Common myeloid progenitor, CD34-positive (primary cell): ENCODE data around the gene TNIK.

Source experiments
- CTCF ChIA-PET: fragments of 350-600 bp; sonication (Branson Sonifier 250); formaldehyde crosslinking; loops from one replicate; lab custom pipeline; 2021; ENCODE audit warnings: antibody characterized with exemption; lab: Charles Lee
- POLR2A ChIA-PET: fragments of 350-600 bp; sonication (Branson Sonifier 250); formaldehyde crosslinking; loops from one replicate; lab custom pipeline; 2021; ENCODE audit warnings: antibody characterized with exemption; lab: Charles Lee
- DNase-seq, 3 donors: peaks; one replicate each; pipeline versions ENCODE4 v3.0.0 to v3.0.0-alpha.2; 2013
- H3K27ac ChIP-seq, 2 experiments: 1 replicate in 1 of 2; 2 replicates in 1 of 2; pipeline ENCODE4 v1.7.0; 2013; ENCODE audit warnings: inconsistent platforms in 2 of 2, low read length in 2 of 2, mild to moderate bottlenecking in 2 of 2, low read depth in 1 of 2, moderate library complexity in 1 of 2; ENCODE audit not compliant: severe bottlenecking in 2 of 2, insufficient read depth in 1 of 2, poor library complexity in 1 of 2
- H3K27me3 ChIP-seq, 5 experiments: replicated peaks in 2 of 5; 1 replicate in 3 of 5; 2 replicates in 2 of 5; pipeline versions ENCODE4 v1.6.1 to v1.7.0; 2013; ENCODE audit warnings: low read length in 4 of 5, mild to moderate bottlenecking in 2 of 5, moderate library complexity in 2 of 5, inconsistent platforms in 1 of 5; ENCODE audit not compliant: insufficient read depth in 5 of 5, control insufficient read depth in 4 of 5
- H3K36me3 ChIP-seq, 4 experiments: 1 replicate in 2 of 4; 2 replicates in 2 of 4; pipeline versions ENCODE4 v1.6.1 to v1.7.0; 2013; ENCODE audit warnings: low read length in 3 of 4, control low read depth in 1 of 4, mild to moderate bottlenecking in 1 of 4; ENCODE audit not compliant: control insufficient read depth in 4 of 4, insufficient read depth in 4 of 4
- H3K4me1 ChIP-seq, 4 experiments: 1 replicate in 3 of 4; 2 replicates in 1 of 4; pipeline versions ENCODE4 v1.6.1 to v1.7.1; 2013; ENCODE audit warnings: low read length in 3 of 4, mild to moderate bottlenecking in 3 of 4, control low read depth in 1 of 4, inconsistent platforms in 1 of 4, moderate library complexity in 1 of 4; ENCODE audit not compliant: control insufficient read depth in 4 of 4, insufficient read depth in 4 of 4; ENCODE audit errors: control extremely low read depth in 1 of 4
- H3K4me3 ChIP-seq, 7 experiments: 1 replicate in 4 of 7; 2 replicates in 3 of 7; pipeline versions ENCODE4 v1.5.1 to v1.7.0; 2013; ENCODE audit warnings: mild to moderate bottlenecking in 7 of 7, low read length in 6 of 7, moderate library complexity in 6 of 7, inconsistent platforms in 2 of 7, low read depth in 2 of 7, control low read depth in 1 of 7; ENCODE audit not compliant: insufficient read depth in 4 of 7, control insufficient read depth in 1 of 7; ENCODE audit errors: extremely low read depth in 1 of 7
- H3K9me3 ChIP-seq, 5 experiments: 1 replicate in 4 of 5; 2 replicates in 1 of 5; pipeline versions ENCODE4 v1.6.1 to v1.7.1; 2013; ENCODE audit warnings: low read length in 4 of 5, mild to moderate bottlenecking in 2 of 5, inconsistent platforms in 1 of 5, low read depth in 1 of 5, moderate library complexity in 1 of 5; ENCODE audit not compliant: control insufficient read depth in 4 of 5, insufficient read depth in 2 of 5; ENCODE audit errors: control extremely low read depth in 1 of 5
- WGBS: methylation state at CpG from one replicate; pipeline ENCODE4 v1.1.5; 2013; ENCODE audit not compliant: insufficient coverage; 5-methylcytosine and 5-hydroxymethylcytosine counted together

TNIK gene

DNA sequence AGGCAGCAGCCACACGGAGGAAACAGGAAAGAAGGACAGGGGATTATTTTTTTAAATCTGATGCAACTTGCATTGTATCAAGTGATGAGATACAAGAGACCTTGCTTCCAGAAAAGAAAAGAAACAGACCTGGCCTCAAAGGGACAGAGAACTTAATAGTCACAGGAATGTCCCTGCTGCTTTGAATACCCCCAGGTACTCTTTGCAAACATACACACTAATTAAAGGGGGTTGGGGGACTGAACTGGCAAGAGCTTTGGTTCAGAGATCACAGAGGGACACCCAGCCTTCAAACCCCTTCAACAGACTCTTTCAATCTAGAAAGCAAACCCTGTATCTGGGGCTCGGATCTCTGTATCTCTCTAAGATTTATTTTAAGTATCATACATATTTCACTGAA is 18.0 kb downstream of the TNIK start:
- Histone ChIP-seq H3K4me1 (peaks cover 3 to 23% (median 10%) of the 10 kb centered on the region in 4 experiments), H3K9me3 (no peaks in the 10 kb centered on the region), H3K27me3 (no peaks in the 10 kb centered on the region), H3K4me3 (no peak overlapping the region), H3K36me3 (no peaks in the 10 kb centered on the region), H3K27ac (no peak overlapping the region)
- WGBS: 0% methylated on average over 1 of the region's 2 CpGs
- POLR2A ChIA-PET: no interaction called here
- CTCF ChIA-PET: interaction anchor here (1.4 kb wide), 1 partner anchor 8 kb away, joined by 3 read pairs; no protein-coding TSS in a partner anchor
- DNase-seq: no peak

- Histone ChIP-seq H3K27ac (no peak overlapping the region), H3K9me3 (no peaks in the 10 kb centered on the region), H3K27me3 (no peaks in the 10 kb centered on the region), H3K4me1 (peaks cover 3 to 18% (median 10%) of the 10 kb centered on the region in 4 experiments), H3K4me3 (no peak overlapping the region), H3K36me3 (no peaks in the 10 kb centered on the region)
- POLR2A ChIA-PET: no interaction called here
- CTCF ChIA-PET: no interaction called here
- DNase-seq: no peak
- WGBS: no CpG with 5 or more reads among the region's 3 CpGs
These were observed 18.8 kb downstream of the TNIK start for GRCh38 chr3:171441381-171441780.

- Histone ChIP-seq H3K27ac (no peak overlapping the region), H3K9me3 (no peaks in the 10 kb centered on the region), H3K36me3 (no peaks in the 10 kb centered on the region), H3K4me1 (peaks cover 0 to 19% (median 9%) of the 10 kb centered on the region in 4 experiments), H3K27me3 (no peaks in the 10 kb centered on the region), H3K4me3 (no peak overlapping the region)
- POLR2A ChIA-PET: no interaction called here
- CTCF ChIA-PET: interaction anchor here (1.2 kb wide), 1 partner anchor 11 kb away, joined by 3 read pairs; no protein-coding TSS in a partner anchor
- DNase-seq: no peak
- WGBS: 100% methylated on average over 1 of the region's 2 CpGs
These were observed 20.2 kb downstream of the TNIK start for GRCh38 chr3:171439996-171440395.

- H3K4me3 ChIP-seq: no peak overlapping the region
- H3K4me1 ChIP-seq: peaks cover 0 to 8% (median 4%) of the 10 kb centered on the region in 4 experiments
- no peaks in the 10 kb centered on the region for H3K36me3 ChIP-seq
- H3K27ac ChIP-seq: no peak overlapping the region
- ChIA-PET CTCF (interaction anchor here (0.9 to 1.4 kb wide), 3 partner anchors 9 to 18 kb away, joined by 3 to 7 read pairs (median 3); no protein-coding TSS in a partner anchor), POLR2A (no interaction called here)
- no peak for DNase-seq
- 87% methylated on average over 3 of the region's 3 CpGs for WGBS
- H3K27me3 ChIP-seq: no peaks in the 10 kb centered on the region
- H3K9me3 ChIP-seq: peaks cover 0 to 2% (median 0%) of the 10 kb centered on the region in 5 experiments
These were observed 23.0 kb downstream of the TNIK start for GRCh38 chr3:171437115-171437756.

DNA sequence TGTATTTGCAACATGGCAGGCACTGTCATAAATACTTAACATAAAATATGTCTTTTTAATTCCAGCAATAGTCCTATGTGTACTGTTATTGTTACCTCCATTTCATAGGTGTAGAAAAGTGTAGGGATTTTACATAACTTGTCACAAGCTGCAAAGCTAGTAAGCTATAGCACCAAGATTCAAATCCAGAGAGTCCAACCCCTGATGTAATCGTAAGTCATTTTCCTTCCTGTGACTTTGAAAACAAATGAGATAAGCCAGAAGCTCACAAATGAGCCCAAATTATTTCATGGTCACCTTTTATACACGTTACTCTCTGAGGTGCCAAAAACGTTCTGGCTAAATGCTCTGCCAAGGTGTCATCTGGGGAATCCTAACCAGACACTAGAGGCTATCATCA is 23.8 kb downstream of the TNIK start:
- Histone ChIP-seq H3K36me3 (no peaks in the 10 kb centered on the region), H3K27ac (no peak overlapping the region), H3K9me3 (peaks cover 0 to 2% (median 0%) of the 10 kb centered on the region in 5 experiments), H3K4me1 (peaks cover 0 to 5% (median 2%) of the 10 kb centered on the region in 4 experiments), H3K27me3 (no peaks in the 10 kb centered on the region), H3K4me3 (no peak overlapping the region)
- ChIA-PET POLR2A (no interaction called here), CTCF (interaction anchor here (1.2 to 1.4 kb wide), 3 partner anchors 10 to 26 kb away, joined by 3 to 7 read pairs (median 3); no protein-coding TSS in a partner anchor)
- no peak for DNase-seq
- 29% methylated on average over 3 of the region's 3 CpGs for WGBS

- peaks cover 0 to 5% (median 2%) of the 10 kb centered on the region in 4 experiments for H3K4me1 ChIP-seq
- ChIA-PET POLR2A (no interaction called here), CTCF (interaction anchor here (1.2 to 1.4 kb wide), 2 partner anchors 10 to 25 kb away, joined by 3 to 7 read pairs; no protein-coding TSS in a partner anchor)
- peaks cover 0 to 2% (median 0%) of the 10 kb centered on the region in 5 experiments for H3K9me3 ChIP-seq
- H3K4me3 ChIP-seq: no peak overlapping the region
- DNase-seq: no peak
- no peaks in the 10 kb centered on the region for H3K27me3 ChIP-seq
- H3K36me3 ChIP-seq: no peaks in the 10 kb centered on the region
- no peak overlapping the region for H3K27ac ChIP-seq
These were observed 24.4 kb downstream of the TNIK start for GRCh38 chr3:171435757-171436156.

GRCh38 chr3:171435143-171435542 is 25.1 kb downstream of the TNIK start:
- POLR2A ChIA-PET: no interaction called here

More at GRCh38 chr3:171435143-171435542, 25.1 kb downstream of the TNIK start:
- WGBS: 100% methylated on average over 1 of the region's 1 CpG
- Histone ChIP-seq H3K4me3 (no peak overlapping the region), H3K27me3 (no peaks in the 10 kb centered on the region), H3K27ac (no peak overlapping the region), H3K4me1 (peaks cover 0 to 5% (median 2%) of the 10 kb centered on the region in 4 experiments), H3K9me3 (peaks cover 0 to 2% (median 0%) of the 10 kb centered on the region in 5 experiments), H3K36me3 (no peaks in the 10 kb centered on the region)
- CTCF ChIA-PET: interaction anchor here (1.2 kb wide), 1 partner anchor 25 kb away, joined by 3 read pairs; no protein-coding TSS in a partner anchor
- DNase-seq: no peak
